ENCODE data around the gene EIF4G3. TPM values are rescaled to one million over a fixed set of nuclear protein-coding genes. Genes with fewer than 3 reads are reported as not detected.

Gene EIF4G3
- total RNA-seq, 1 experiment from 2014 or later = 55.4 TPM

- POLR2A ChIA-PET = no interaction called here
- H3K36me3 Mint-ChIP-seq (ENCODE audit: insufficient read depth, unreplicated experiment) = peaks cover 14% of the 10 kb centered on the region
- Histone ChIP-seq H3K9me3 (no peaks in the 10 kb centered on the region), H3K36me3 (ENCODE audit: control insufficient read depth, insufficient read depth, low read length) (no peaks in the 10 kb centered on the region), H3K27me3 (replicated peaks; ENCODE audit: control insufficient read depth, insufficient read depth, low read length) (no peaks in the 10 kb centered on the region), H3K4me1 (peaks cover 18% of the 10 kb centered on the region), H3K4me3 (ENCODE audit: low read depth, low read length) (no peak overlapping the region)
- intact Hi-C loops (cut with micrococcal nuclease; ENCODE audit: unreplicated experiment) = no loop called here
- TF ChIP-seq CTCF (IDR thresholded peaks at IDR 0.05; ENCODE audit: insufficient read depth in 1 of 2, low read depth in 1 of 2, low read length in 1 of 2, severe bottlenecking in 1 of 2, unreplicated experiment in 1 of 2) = no peak
- no peaks in the 10 kb centered on the region for H3K27me3 Mint-ChIP-seq (ENCODE audit: insufficient read depth, unreplicated experiment)
- no peak overlapping the region for H3K4me3 Mint-ChIP-seq (ENCODE audit: unreplicated experiment)
- BruUV-seq (replicated peaks) = no TSS peak
- no peaks in the 10 kb centered on the region for H3K9me3 Mint-ChIP-seq (ENCODE audit: unreplicated experiment)
- no peak for DNase-seq
- peaks cover 6% of the 10 kb centered on the region for H3K4me1 Mint-ChIP-seq (ENCODE audit: low read depth, unreplicated experiment)
- no peak overlapping the region for H3K27ac Mint-ChIP-seq (ENCODE audit: unreplicated experiment)
- CTCF ChIA-PET = no interaction called here
These were observed 158.0 kb downstream of the EIF4G3 start for GRCh38 chr1:21018673-21019072.

GRCh38 chr1:21013510-21013909 is 163.2 kb downstream of the EIF4G3 start:
- POLR2A ChIA-PET = no interaction called here
- CTCF ChIA-PET = no interaction called here
- Histone ChIP-seq H3K36me3 (ENCODE audit: control insufficient read depth, insufficient read depth, low read length) (no peaks in the 10 kb centered on the region), H3K4me1 (no peaks in the 10 kb centered on the region), H3K27me3 (replicated peaks; ENCODE audit: control insufficient read depth, insufficient read depth, low read length) (no peaks in the 10 kb centered on the region), H3K9me3 (no peaks in the 10 kb centered on the region), H3K4me3 (ENCODE audit: low read depth, low read length) (no peak overlapping the region)
- H3K4me1 Mint-ChIP-seq (ENCODE audit: low read depth, unreplicated experiment) = peaks cover 10% of the 10 kb centered on the region
- TF ChIP-seq CTCF (IDR thresholded peaks at IDR 0.05; ENCODE audit: insufficient read depth in 1 of 2, low read depth in 1 of 2, low read length in 1 of 2, severe bottlenecking in 1 of 2, unreplicated experiment in 1 of 2) = no peak
- DNase-seq = no peak
- H3K9me3 Mint-ChIP-seq (ENCODE audit: unreplicated experiment) = no peaks in the 10 kb centered on the region
- BruUV-seq (replicated peaks) = no TSS peak
- no peak overlapping the region for H3K27ac Mint-ChIP-seq (ENCODE audit: unreplicated experiment)
- no peak overlapping the region for H3K4me3 Mint-ChIP-seq (ENCODE audit: unreplicated experiment)
- peaks cover 9% of the 10 kb centered on the region for H3K36me3 Mint-ChIP-seq (ENCODE audit: insufficient read depth, unreplicated experiment)
- H3K27me3 Mint-ChIP-seq (ENCODE audit: insufficient read depth, unreplicated experiment) = no peaks in the 10 kb centered on the region
- intact Hi-C loops (cut with micrococcal nuclease; ENCODE audit: unreplicated experiment) = no loop called here

GRCh38 chr1:21012937-21013336 is 163.8 kb downstream of the EIF4G3 start:
- BruUV-seq (replicated peaks) = no TSS peak
- Histone ChIP-seq H3K36me3 (ENCODE audit: control insufficient read depth, insufficient read depth, low read length) (no peaks in the 10 kb centered on the region), H3K4me1 (no peaks in the 10 kb centered on the region), H3K27me3 (replicated peaks; ENCODE audit: control insufficient read depth, insufficient read depth, low read length) (no peaks in the 10 kb centered on the region), H3K9me3 (no peaks in the 10 kb centered on the region), H3K4me3 (ENCODE audit: low read depth, low read length) (no peak overlapping the region)
- H3K9me3 Mint-ChIP-seq (ENCODE audit: unreplicated experiment) = no peaks in the 10 kb centered on the region
- intact Hi-C loops (cut with micrococcal nuclease; ENCODE audit: unreplicated experiment) = no loop called here
- peaks cover 10% of the 10 kb centered on the region for H3K4me1 Mint-ChIP-seq (ENCODE audit: low read depth, unreplicated experiment)
- no peak for TF ChIP-seq CTCF (IDR thresholded peaks at IDR 0.05; ENCODE audit: insufficient read depth in 1 of 2, low read depth in 1 of 2, low read length in 1 of 2, severe bottlenecking in 1 of 2, unreplicated experiment in 1 of 2)
- CTCF ChIA-PET = no interaction called here
- DNase-seq = no peak
- no peaks in the 10 kb centered on the region for H3K27me3 Mint-ChIP-seq (ENCODE audit: insufficient read depth, unreplicated experiment)
- POLR2A ChIA-PET = no interaction called here
- H3K27ac Mint-ChIP-seq (ENCODE audit: unreplicated experiment) = no peak overlapping the region
- H3K36me3 Mint-ChIP-seq (ENCODE audit: insufficient read depth, unreplicated experiment) = peaks cover 9% of the 10 kb centered on the region
- H3K4me3 Mint-ChIP-seq (ENCODE audit: unreplicated experiment) = no peak overlapping the region
